SU-DHL-6 (cell line): ENCODE results near the gene NDUFS7.

Source experiments
- H2AFZ ChIP-seq: fragments of 200-600 bp; sonication (generic); 2 replicates; pipeline ENCODE4 v1.6.1; 2014; ENCODE audit warnings: low read depth, mild to moderate bottlenecking, moderate library complexity, mixed read lengths, antibody characterized with exemption, low read length; ENCODE audit not compliant: severe bottlenecking
- H3F3A ChIP-seq: fragments of 200-600 bp; shearing (Covaris generic); 2 replicates; pipeline ENCODE4 v1.6.0; 2016; ENCODE audit warnings: antibody characterized with exemption, mild to moderate bottlenecking; ENCODE audit not compliant: insufficient read depth
- H3K27ac ChIP-seq: fragments of 200-600 bp; sonication (generic); 2 replicates; pipeline ENCODE4 v1.5.1; 2016; ENCODE audit warnings: low read depth, mild to moderate bottlenecking, low read length, moderate library complexity, mixed read lengths
- H3K27me3 ChIP-seq: fragments of 200-600 bp; sonication (generic), shearing (Covaris generic); 2 replicates; pipeline ENCODE4 v1.6.0; 2014; ENCODE audit warnings: mild to moderate bottlenecking, low read length
- H3K36me3 ChIP-seq: fragments of 200-600 bp; sonication (generic); 2 replicates; pipeline ENCODE4 v1.6.1; 2014; ENCODE audit warnings: mild to moderate bottlenecking, low read length, mixed read lengths
- H3K4me2 ChIP-seq: fragments of 300-600, 200-600 bp; shearing (Covaris generic), sonication (generic); 2 replicates; pipeline ENCODE4 v1.6.0; 2014; ENCODE audit warnings: low read length, low read depth, mild to moderate bottlenecking; ENCODE audit not compliant: poor library complexity, severe bottlenecking
- H3K4me3 ChIP-seq: fragments of 200-600 bp; sonication (generic); 2 replicates; pipeline ENCODE4 v1.5.1; 2014; ENCODE audit warnings: antibody characterized with exemption, low read length, mild to moderate bottlenecking, mixed read lengths; ENCODE audit not compliant: insufficient read depth, poor library complexity, severe bottlenecking
- H3K79me2 ChIP-seq: fragments of 200-600 bp; sonication (generic); 2 replicates; pipeline ENCODE4 v1.6.1; 2014; ENCODE audit warnings: mild to moderate bottlenecking, low read length, moderate library complexity; ENCODE audit not compliant: insufficient read depth
- H3K9ac ChIP-seq: fragments of 200-600 bp; sonication (generic); 2 replicates; pipeline ENCODE4 v1.7.0; 2014; ENCODE audit warnings: mild to moderate bottlenecking, low read length
- H3K9me2 ChIP-seq: fragments of 200-600 bp; sonication (generic); replicated peaks from 2 replicates; pipeline ENCODE4 v1.6.1; 2014; ENCODE audit warnings: low read length; ENCODE audit not compliant: insufficient read depth
- H3K9me3 ChIP-seq: fragments of 200-600 bp; sonication (generic); 2 replicates; pipeline ENCODE4 v1.6.1; 2014; ENCODE audit warnings: low read length, mixed read lengths; ENCODE audit not compliant: insufficient read depth
- H4K20me1 ChIP-seq: fragments of 200-600 bp; sonication (generic); 2 replicates; pipeline ENCODE4 v1.6.1; 2014; ENCODE audit warnings: low read depth, mild to moderate bottlenecking, antibody characterized with exemption, low read length, moderate library complexity, mixed read lengths
- CTCF ChIP-seq: fragments of 200-600 bp; sonication (generic); IDR thresholded peaks from one replicate; pipeline ENCODE4 v1.5.1; 2017; ENCODE audit warnings: antibody characterized with exemption, mild to moderate bottlenecking, low read length, moderate library complexity; ENCODE audit not compliant: insufficient read depth, poor library complexity, severe bottlenecking
- EZH2phosphoT487 ChIP-seq: fragments of 200-600 bp; sonication (generic), shearing (Covaris generic); conservative IDR thresholded peaks from 2 replicates; pipeline ENCODE4 v1.6.1; 2018; ENCODE audit warnings: mild to moderate bottlenecking, antibody characterized with exemption, low read length, moderate library complexity, mixed read lengths

NDUFS7 gene

GRCh38 chr19:1410789-1411188, 27.1 kb downstream of the NDUFS7 start:
- Histone ChIP-seq H3K9ac (peak overlapping the region; percentile 100; the same call in 1 of the 2 replicates), H3K27me3 (no peaks in the 10 kb centered on the region), H3K79me2 (peaks cover 81% of the 10 kb centered on the region), H3K36me3 (0 out of 2 replicates have a peak, but pooled peaks cover 3% of the 10 kb centered on the region), H3K4me3 (no peak overlapping the region), H3K9me3 (no peaks in the 10 kb centered on the region), H3K27ac (no peak overlapping the region), H2AFZ (no peak overlapping the region), H3K4me2 (peak overlapping the region; percentile 79), H3K9me2 (no peaks in the 10 kb centered on the region), H4K20me1 (peaks cover 27% of the 10 kb centered on the region; the same call in 1 of the 2 replicates), H3F3A (0 out of 2 replicates have a peak, but pooled peaks cover 6% of the 10 kb centered on the region)
- no peak for TF ChIP-seq CTCF
- TF ChIP-seq EZH2phosphoT487, result no peak

- no peaks in the 10 kb centered on the region for H3K9me2 ChIP-seq
- no peaks in the 10 kb centered on the region for H3K9me3 ChIP-seq
- 0 out of 2 replicates have a peak, but pooled peaks cover 4% of the 10 kb centered on the region for H3F3A ChIP-seq
- peaks cover 88% of the 10 kb centered on the region for H3K79me2 ChIP-seq
- H3K4me2 ChIP-seq, result no peak overlapping the region
- no peaks in the 10 kb centered on the region for H3K27me3 ChIP-seq
- H3K36me3 ChIP-seq, result 0 out of 2 replicates have a peak, but pooled peaks cover 3% of the 10 kb centered on the region
- no peak overlapping the region for H3K4me3 ChIP-seq
- no peak overlapping the region for H3K27ac ChIP-seq
- no peak overlapping the region for H3K9ac ChIP-seq
- no peak overlapping the region for H2AFZ ChIP-seq
- H4K20me1 ChIP-seq, result peaks cover 27% of the 10 kb centered on the region; the same call in 1 of the 2 replicates
- TF ChIP-seq CTCF (no peak), EZH2phosphoT487 (no peak)
These were observed 27.8 kb downstream of the NDUFS7 start for GRCh38 chr19:1411255-1412191.

GRCh38 chr19:1412323-1412923, 28.7 kb downstream of the NDUFS7 start:
- Histone ChIP-seq H3K27me3 (no peaks in the 10 kb centered on the region), H4K20me1 (peaks cover 27% of the 10 kb centered on the region; the same call in 1 of the 2 replicates), H3K9me2 (no peaks in the 10 kb centered on the region), H3K36me3 (0 out of 2 replicates have a peak, but pooled peaks cover 3% of the 10 kb centered on the region), H2AFZ (no peak overlapping the region), H3K79me2 (peaks cover 97% of the 10 kb centered on the region), H3F3A (no peaks in the 10 kb centered on the region), H3K4me2 (no peak overlapping the region), H3K4me3 (no peak overlapping the region), H3K9ac (no peak overlapping the region), H3K27ac (no peak overlapping the region), H3K9me3 (no peaks in the 10 kb centered on the region)
- no peak for TF ChIP-seq EZH2phosphoT487
- TF ChIP-seq CTCF, result no peak
